Retinal pigment epithelial cell (primary cell): ENCODE results near the gene ARMC9.

ENCODE experiments used
- DNase-seq: peaks from one replicate; pipeline ENCODE4 v3.0.0-alpha.2; 2010; ENCODE audit warnings: low read depth
- H3K4me3 ChIP-seq: 2 replicates; pipeline ENCODE4 v1.5.1; 2011; ENCODE audit warnings: mild to moderate bottlenecking, low read length, control low read depth, moderate library complexity
- TF ChIP-seq, protein P1 (sequence below): conservative IDR thresholded peaks from 2 replicates; pipeline ENCODE4 v1.5.1; 2011; ENCODE audit warnings: low read depth, low read length, control low read depth, inconsistent platforms

The ARMC9 gene

DNA sequence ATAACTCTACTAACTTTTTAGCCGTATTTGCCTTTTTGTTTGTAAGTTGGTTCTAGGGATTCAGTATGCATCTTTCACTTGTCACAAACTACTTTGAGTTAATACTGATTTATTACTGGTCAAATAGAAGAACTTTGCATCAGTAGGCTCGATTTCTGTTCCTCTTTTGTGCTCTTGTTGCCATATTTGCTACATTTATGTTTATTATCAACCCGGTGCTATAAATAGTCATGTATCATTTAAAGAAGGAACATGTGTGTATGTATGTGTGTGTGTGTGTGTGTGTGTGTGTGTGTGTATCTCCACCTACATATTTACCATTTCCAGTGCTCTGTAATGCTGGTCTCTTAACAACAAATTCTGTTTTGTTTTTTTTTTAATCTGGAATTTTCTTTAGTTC, 117.5 kb downstream of the ARMC9 start:
- no peak overlapping the region for H3K4me3 ChIP-seq
- no peak for DNase-seq
- TF ChIP-seq, protein P1, sequence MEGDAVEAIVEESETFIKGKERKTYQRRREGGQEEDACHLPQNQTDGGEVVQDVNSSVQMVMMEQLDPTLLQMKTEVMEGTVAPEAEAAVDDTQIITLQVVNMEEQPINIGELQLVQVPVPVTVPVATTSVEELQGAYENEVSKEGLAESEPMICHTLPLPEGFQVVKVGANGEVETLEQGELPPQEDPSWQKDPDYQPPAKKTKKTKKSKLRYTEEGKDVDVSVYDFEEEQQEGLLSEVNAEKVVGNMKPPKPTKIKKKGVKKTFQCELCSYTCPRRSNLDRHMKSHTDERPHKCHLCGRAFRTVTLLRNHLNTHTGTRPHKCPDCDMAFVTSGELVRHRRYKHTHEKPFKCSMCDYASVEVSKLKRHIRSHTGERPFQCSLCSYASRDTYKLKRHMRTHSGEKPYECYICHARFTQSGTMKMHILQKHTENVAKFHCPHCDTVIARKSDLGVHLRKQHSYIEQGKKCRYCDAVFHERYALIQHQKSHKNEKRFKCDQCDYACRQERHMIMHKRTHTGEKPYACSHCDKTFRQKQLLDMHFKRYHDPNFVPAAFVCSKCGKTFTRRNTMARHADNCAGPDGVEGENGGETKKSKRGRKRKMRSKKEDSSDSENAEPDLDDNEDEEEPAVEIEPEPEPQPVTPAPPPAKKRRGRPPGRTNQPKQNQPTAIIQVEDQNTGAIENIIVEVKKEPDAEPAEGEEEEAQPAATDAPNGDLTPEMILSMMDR, result no peak

DNA sequence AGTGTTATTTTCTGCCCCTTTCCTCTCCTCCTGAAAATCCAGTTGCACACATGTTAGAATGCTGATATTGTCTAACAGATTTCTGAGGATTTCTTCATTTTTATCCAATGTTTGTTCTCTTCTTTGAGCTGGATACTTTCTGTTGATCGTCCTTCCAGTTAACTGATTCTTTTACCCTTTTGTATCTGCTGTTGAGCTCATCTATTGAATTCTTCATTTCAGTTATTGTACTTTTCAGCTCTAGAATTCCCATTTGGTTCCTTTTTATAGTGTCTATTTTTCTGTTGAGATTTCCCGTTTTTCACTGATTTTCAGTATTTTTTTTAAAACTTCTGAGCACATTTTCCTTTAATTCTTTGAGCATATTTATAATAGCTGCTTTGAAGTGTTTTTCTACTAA, 119.1 kb downstream of the ARMC9 start:
- H3K4me3 ChIP-seq, result no peak overlapping the region
- no peak for DNase-seq
- TF ChIP-seq, protein P1, result no peak

DNA sequence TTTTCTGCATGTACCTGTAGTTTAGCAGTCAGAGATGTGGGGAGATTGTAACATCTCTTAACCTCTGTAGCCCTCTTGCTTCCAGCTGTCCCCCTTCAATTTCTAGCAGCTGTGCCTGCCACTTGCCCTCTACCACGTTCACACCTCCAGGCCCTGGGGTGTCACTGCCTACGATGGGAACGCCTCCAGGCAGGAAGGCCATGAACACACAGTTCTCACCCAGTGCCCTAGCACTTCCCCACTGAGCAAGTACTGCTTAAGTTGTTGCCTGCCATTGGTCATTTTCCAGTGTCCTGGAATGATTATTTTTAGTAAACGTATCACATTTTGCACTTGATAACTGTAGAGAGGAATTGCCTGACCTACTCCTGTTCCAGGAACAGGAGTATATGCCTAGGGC, 120.0 kb downstream of the ARMC9 start:
- no peak overlapping the region for H3K4me3 ChIP-seq
- DNase-seq, result no peak
- TF ChIP-seq, protein P1, result no peak

DNA sequence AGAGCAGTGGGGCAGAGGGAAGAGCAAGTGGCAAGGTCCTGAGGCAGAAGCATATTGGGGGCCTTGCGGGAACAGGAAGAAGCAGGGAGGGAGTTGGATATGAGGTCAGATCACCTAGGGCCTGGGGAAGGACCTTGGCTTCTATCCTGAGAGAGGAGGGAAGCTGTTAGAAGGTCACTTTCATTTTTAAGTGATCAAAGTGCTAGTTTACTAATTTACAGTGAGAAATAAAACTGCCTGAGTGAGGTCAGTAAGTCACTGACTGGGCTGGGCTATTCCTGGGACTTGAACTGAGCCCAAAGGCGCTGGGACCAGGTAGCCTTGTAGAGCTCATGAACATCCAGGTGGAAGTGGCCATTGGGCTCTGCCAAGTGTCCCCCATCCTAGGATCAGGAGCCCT, 120.5 kb downstream of the ARMC9 start:
- TF ChIP-seq, protein P1, result no peak
- no peak for DNase-seq
- no peak overlapping the region for H3K4me3 ChIP-seq

DNA sequence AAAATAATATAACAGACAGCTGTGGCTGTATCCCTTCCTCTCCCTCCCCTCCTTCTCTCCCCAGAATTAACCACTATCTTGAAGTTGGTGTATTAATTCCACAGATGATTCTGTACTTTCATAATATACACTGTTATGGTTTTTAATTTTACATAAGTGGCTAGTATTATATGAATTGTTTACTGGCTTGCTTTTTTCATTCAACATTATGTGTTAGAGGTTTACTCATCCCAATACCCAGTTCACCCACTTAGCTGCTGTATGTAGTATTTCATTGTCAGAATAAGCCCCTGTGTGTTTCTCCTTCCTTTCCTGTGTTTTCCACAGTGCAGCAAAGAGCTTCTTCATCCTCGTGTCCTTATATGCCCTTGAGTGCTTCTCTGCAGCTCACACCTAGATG, 121.4 kb downstream of the ARMC9 start:
- no peak for DNase-seq
- TF ChIP-seq, protein P1, result no peak
- no peak overlapping the region for H3K4me3 ChIP-seq

DNA sequence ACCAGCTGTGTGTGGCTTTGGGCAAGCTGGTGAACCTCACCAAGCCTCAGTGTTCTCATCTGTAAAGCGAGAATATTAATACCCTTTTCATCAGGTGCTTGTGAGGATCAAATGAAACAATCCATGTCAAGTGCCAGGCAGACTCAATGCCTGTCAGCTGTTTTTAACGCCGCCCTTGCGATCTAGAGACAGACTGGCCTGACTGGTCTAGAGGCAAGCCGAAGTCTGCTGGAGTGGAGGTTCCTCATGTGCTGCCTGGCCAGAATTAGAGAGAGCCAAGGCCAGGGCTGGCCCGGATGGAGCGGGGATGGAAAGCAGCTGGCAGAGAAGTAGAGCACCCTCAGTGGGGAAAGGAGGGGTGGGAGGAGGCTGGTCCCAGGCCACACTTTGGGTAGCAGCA, 122.6 kb downstream of the ARMC9 start:
- DNase-seq, result no peak
- H3K4me3 ChIP-seq, result no peak overlapping the region
- TF ChIP-seq, protein P1, result no peak

DNA sequence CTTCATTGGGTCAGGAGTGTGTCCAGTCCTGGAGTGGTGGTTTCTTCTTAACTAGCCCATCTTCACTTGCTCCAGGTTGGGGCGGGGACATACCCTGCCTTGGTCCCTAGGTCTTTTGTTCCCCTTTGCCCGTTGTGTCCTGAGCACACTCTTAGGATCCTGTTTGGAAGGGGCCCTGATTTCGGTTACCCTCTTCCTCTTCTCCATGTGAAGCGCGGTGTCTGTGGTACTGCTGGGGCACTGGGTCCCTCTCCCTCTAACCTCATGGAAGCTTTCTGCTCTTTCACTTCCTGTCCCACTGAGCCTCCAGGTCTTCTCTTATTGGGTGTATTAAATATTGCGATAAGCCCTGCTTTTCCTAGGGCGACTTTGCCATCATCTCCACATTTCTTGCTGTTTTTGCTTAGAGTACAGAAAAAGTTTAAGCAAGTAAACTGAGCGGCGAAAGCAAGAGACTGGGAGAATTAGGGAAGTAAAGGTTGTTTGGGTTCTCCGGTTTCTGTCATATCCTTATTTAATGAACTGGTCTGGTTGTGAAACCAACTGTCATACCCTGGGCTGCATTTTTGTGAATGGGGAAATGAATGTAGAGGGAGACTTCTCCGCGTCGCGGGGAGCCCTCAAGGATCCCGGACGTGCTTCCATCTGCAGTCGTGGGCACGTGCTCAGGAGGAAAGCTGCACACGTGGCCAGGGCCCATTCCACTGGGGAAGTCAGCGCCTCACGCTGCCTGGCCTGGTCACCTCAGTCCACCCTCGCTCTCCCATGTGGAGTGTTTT, 123.3 kb downstream of the ARMC9 start:
- no peak for DNase-seq
- no peak overlapping the region for H3K4me3 ChIP-seq
- TF ChIP-seq, protein P1, result no peak
